T-helper 2 cell treated with Interferon-gamma antibody and Interleukin-4, amounts not matched to agents 5 μg/mL and 100 μg/mL, for 36 hours (primary cell): ENCODE data around the gene P3H3.

Experiments
- DNase-seq: peaks from one replicate; pipeline ENCODE4 v3.0.0; 2021; ENCODE audit warnings: low spot score
- H3K27ac Mint-ChIP-seq: one replicate; pipeline ENCODE4 v1.8.0; 2021; ENCODE audit warnings: mild to moderate bottlenecking, mixed read lengths
- H3K27me3 Mint-ChIP-seq: one replicate; pipeline ENCODE4 v1.8.0; 2021; ENCODE audit warnings: low read depth, mixed read lengths
- H3K36me3 Mint-ChIP-seq: one replicate; pipeline ENCODE4 v1.8.0; 2021; ENCODE audit warnings: low read depth, mixed read lengths
- H3K4me1 Mint-ChIP-seq: one replicate; pipeline ENCODE4 v1.8.0; 2021; ENCODE audit warnings: low read depth, mixed read lengths
- H3K4me3 Mint-ChIP-seq: one replicate; pipeline ENCODE4 v1.8.0; 2022; ENCODE audit warnings: mild to moderate bottlenecking, moderate library complexity, mixed read lengths
- H3K9me3 Mint-ChIP-seq: one replicate; pipeline ENCODE4 v1.8.0; 2021; ENCODE audit warnings: mixed read lengths

P3H3 gene

GRCh38 chr12:6788972-6789924 is 39.0 kb upstream of the P3H3 start, which contains the start of gene CD4:
Gene CD4, plus strand, starts transcription at chr12:6789528. Its CDS starts 10,611 bp downstream, at chr12:6800139.
- peak; percentile 87 for DNase-seq
- Mint-ChIP-seq H3K36me3 (peaks cover 23% of the 10 kb centered on the region), H3K4me1 (peaks cover 54% of the 10 kb centered on the region), H3K9me3 (no peaks in the 10 kb centered on the region), H3K27ac (peak within 1 kb of the TSS; percentile 95), H3K4me3 (peak within 1 kb of the TSS; percentile 97), H3K27me3 (no peaks in the 10 kb centered on the region)

GRCh38 chr12:6790496-6791150 is 37.6 kb upstream of the P3H3 start:
- H3K27ac Mint-ChIP-seq = peak overlapping the region; percentile 95
- H3K9me3 Mint-ChIP-seq = no peaks in the 10 kb centered on the region
- peaks cover 31% of the 10 kb centered on the region for H3K36me3 Mint-ChIP-seq
- peak overlapping the region; percentile 97 for H3K4me3 Mint-ChIP-seq
- peaks cover 53% of the 10 kb centered on the region for H3K4me1 Mint-ChIP-seq
- peak; percentile 45 for DNase-seq
- no peaks in the 10 kb centered on the region for H3K27me3 Mint-ChIP-seq

- peak; percentile 55 for DNase-seq
- H3K4me1 Mint-ChIP-seq = peaks cover 50% of the 10 kb centered on the region
- H3K9me3 Mint-ChIP-seq = no peaks in the 10 kb centered on the region
- H3K27ac Mint-ChIP-seq = peak overlapping the region; percentile 95
- peak overlapping the region; percentile 97 for H3K4me3 Mint-ChIP-seq
- no peaks in the 10 kb centered on the region for H3K27me3 Mint-ChIP-seq
- peaks cover 45% of the 10 kb centered on the region for H3K36me3 Mint-ChIP-seq
Measured at GRCh38 chr12:6791931-6792520, 36.2 kb upstream of the P3H3 start.

GRCh38 chr12:6792522-6793201 is 35.5 kb upstream of the P3H3 start:
- H3K27ac Mint-ChIP-seq = peak overlapping the region; percentile 95
- H3K36me3 Mint-ChIP-seq = peaks cover 51% of the 10 kb centered on the region
- no peaks in the 10 kb centered on the region for H3K9me3 Mint-ChIP-seq
- peaks cover 49% of the 10 kb centered on the region for H3K4me1 Mint-ChIP-seq
- no peaks in the 10 kb centered on the region for H3K27me3 Mint-ChIP-seq
- DNase-seq = no peak
- H3K4me3 Mint-ChIP-seq = peak overlapping the region; percentile 97

GRCh38 chr12:6795088-6795487 is 33.1 kb upstream of the P3H3 start:
- Mint-ChIP-seq H3K4me1 (peaks cover 43% of the 10 kb centered on the region), H3K36me3 (peaks cover 61% of the 10 kb centered on the region), H3K27me3 (no peaks in the 10 kb centered on the region), H3K9me3 (no peaks in the 10 kb centered on the region), H3K4me3 (no peak overlapping the region), H3K27ac (peak overlapping the region; percentile 11)
- no peak for DNase-seq

- no peak overlapping the region for H3K27ac Mint-ChIP-seq
- peaks cover 43% of the 10 kb centered on the region for H3K4me1 Mint-ChIP-seq
- H3K27me3 Mint-ChIP-seq = no peaks in the 10 kb centered on the region
- H3K4me3 Mint-ChIP-seq = no peak overlapping the region
- H3K9me3 Mint-ChIP-seq = no peaks in the 10 kb centered on the region
- no peak for DNase-seq
- H3K36me3 Mint-ChIP-seq = peaks cover 59% of the 10 kb centered on the region
Measured at GRCh38 chr12:6796576-6796975, 31.6 kb upstream of the P3H3 start.

GRCh38 chr12:6799147-6799546 is 29.1 kb upstream of the P3H3 start:
- no peak for DNase-seq
- Mint-ChIP-seq H3K4me3 (no peak overlapping the region), H3K36me3 (peaks cover 60% of the 10 kb centered on the region), H3K4me1 (peaks cover 24% of the 10 kb centered on the region), H3K27ac (no peak overlapping the region), H3K27me3 (no peaks in the 10 kb centered on the region), H3K9me3 (peaks cover 2% of the 10 kb centered on the region)

- no peak overlapping the region for H3K4me3 Mint-ChIP-seq
- H3K9me3 Mint-ChIP-seq = peaks cover 3% of the 10 kb centered on the region
- peaks cover 43% of the 10 kb centered on the region for H3K36me3 Mint-ChIP-seq
- peaks cover 11% of the 10 kb centered on the region for H3K4me1 Mint-ChIP-seq
- no peaks in the 10 kb centered on the region for H3K27me3 Mint-ChIP-seq
- DNase-seq = no peak
- H3K27ac Mint-ChIP-seq = no peak overlapping the region
Measured at GRCh38 chr12:6807170-6807569, 21.0 kb upstream of the P3H3 start.

- H3K36me3 Mint-ChIP-seq = peaks cover 32% of the 10 kb centered on the region
- no peaks in the 10 kb centered on the region for H3K27me3 Mint-ChIP-seq
- no peak for DNase-seq
- no peak overlapping the region for H3K27ac Mint-ChIP-seq
- H3K4me3 Mint-ChIP-seq = no peak overlapping the region
- H3K9me3 Mint-ChIP-seq = peaks cover 2% of the 10 kb centered on the region
- H3K4me1 Mint-ChIP-seq = peaks cover 11% of the 10 kb centered on the region
Measured at GRCh38 chr12:6809056-6809455, 19.2 kb upstream of the P3H3 start.

- H3K4me3 Mint-ChIP-seq = no peak overlapping the region
- H3K27ac Mint-ChIP-seq = peak overlapping the region; percentile 58
- H3K36me3 Mint-ChIP-seq = peaks cover 39% of the 10 kb centered on the region
- DNase-seq = no peak
- H3K9me3 Mint-ChIP-seq = no peaks in the 10 kb centered on the region
- H3K27me3 Mint-ChIP-seq = no peaks in the 10 kb centered on the region
- H3K4me1 Mint-ChIP-seq = peaks cover 11% of the 10 kb centered on the region
Measured at GRCh38 chr12:6810758-6811157, 17.4 kb upstream of the P3H3 start.

- no peak for DNase-seq
- no peaks in the 10 kb centered on the region for H3K9me3 Mint-ChIP-seq
- H3K36me3 Mint-ChIP-seq = peaks cover 54% of the 10 kb centered on the region
- no peak overlapping the region for H3K4me3 Mint-ChIP-seq
- peaks cover 11% of the 10 kb centered on the region for H3K4me1 Mint-ChIP-seq
- H3K27me3 Mint-ChIP-seq = no peaks in the 10 kb centered on the region
- H3K27ac Mint-ChIP-seq = no peak overlapping the region
Measured at GRCh38 chr12:6813363-6813762, 14.8 kb upstream of the P3H3 start.

- Mint-ChIP-seq H3K27ac (peak overlapping the region; percentile 23), H3K4me1 (peaks cover 9% of the 10 kb centered on the region), H3K36me3 (peaks cover 54% of the 10 kb centered on the region), H3K9me3 (no peaks in the 10 kb centered on the region), H3K4me3 (no peak overlapping the region), H3K27me3 (no peaks in the 10 kb centered on the region)
- no peak for DNase-seq
Measured at GRCh38 chr12:6816598-6816997, 11.6 kb upstream of the P3H3 start.

- no peak for DNase-seq
- Mint-ChIP-seq H3K27ac (peak overlapping the region; percentile 23), H3K9me3 (no peaks in the 10 kb centered on the region), H3K36me3 (peaks cover 54% of the 10 kb centered on the region), H3K4me3 (no peak overlapping the region), H3K4me1 (peaks cover 12% of the 10 kb centered on the region), H3K27me3 (peaks cover 4% of the 10 kb centered on the region)
Measured at GRCh38 chr12:6817098-6817497, 11.1 kb upstream of the P3H3 start.
